ENCODE results near the gene CD63. TPM values are rescaled to one million over a fixed set of nuclear protein-coding genes. Genes with fewer than 3 reads are reported as not detected.

The CD63 gene
- total and polyA plus RNA-seq, 9 of the 15 experiments (the other 6 are each of a cell fraction or from before 2014, with no cell fraction given): 313 to 735 (median 433) TPM

GRCh38 chr12:55724226-55724939 lies 4.4 kb downstream of the CD63 start (continued):
- TF ChIP-seq, protein P1, sequence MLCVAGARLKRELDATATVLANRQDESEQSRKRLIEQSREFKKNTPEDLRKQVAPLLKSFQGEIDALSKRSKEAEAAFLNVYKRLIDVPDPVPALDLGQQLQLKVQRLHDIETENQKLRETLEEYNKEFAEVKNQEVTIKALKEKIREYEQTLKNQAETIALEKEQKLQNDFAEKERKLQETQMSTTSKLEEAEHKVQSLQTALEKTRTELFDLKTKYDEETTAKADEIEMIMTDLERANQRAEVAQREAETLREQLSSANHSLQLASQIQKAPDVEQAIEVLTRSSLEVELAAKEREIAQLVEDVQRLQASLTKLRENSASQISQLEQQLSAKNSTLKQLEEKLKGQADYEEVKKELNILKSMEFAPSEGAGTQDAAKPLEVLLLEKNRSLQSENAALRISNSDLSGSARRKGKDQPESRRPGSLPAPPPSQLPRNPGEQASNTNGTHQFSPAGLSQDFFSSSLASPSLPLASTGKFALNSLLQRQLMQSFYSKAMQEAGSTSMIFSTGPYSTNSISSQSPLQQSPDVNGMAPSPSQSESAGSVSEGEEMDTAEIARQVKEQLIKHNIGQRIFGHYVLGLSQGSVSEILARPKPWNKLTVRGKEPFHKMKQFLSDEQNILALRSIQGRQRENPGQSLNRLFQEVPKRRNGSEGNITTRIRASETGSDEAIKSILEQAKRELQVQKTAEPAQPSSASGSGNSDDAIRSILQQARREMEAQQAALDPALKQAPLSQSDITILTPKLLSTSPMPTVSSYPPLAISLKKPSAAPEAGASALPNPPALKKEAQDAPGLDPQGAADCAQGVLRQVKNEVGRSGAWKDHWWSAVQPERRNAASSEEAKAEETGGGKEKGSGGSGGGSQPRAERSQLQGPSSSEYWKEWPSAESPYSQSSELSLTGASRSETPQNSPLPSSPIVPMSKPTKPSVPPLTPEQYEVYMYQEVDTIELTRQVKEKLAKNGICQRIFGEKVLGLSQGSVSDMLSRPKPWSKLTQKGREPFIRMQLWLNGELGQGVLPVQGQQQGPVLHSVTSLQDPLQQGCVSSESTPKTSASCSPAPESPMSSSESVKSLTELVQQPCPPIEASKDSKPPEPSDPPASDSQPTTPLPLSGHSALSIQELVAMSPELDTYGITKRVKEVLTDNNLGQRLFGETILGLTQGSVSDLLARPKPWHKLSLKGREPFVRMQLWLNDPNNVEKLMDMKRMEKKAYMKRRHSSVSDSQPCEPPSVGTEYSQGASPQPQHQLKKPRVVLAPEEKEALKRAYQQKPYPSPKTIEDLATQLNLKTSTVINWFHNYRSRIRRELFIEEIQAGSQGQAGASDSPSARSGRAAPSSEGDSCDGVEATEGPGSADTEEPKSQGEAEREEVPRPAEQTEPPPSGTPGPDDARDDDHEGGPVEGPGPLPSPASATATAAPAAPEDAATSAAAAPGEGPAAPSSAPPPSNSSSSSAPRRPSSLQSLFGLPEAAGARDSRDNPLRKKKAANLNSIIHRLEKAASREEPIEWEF (CRISPR knock-in tag; IDR thresholded peaks at IDR 0.05): no peak
- no peak for TF ChIP-seq POLR2H (tag; IDR thresholded peaks at IDR 0.05; ENCODE audit: low read depth)
- no peak for TF ChIP-seq HDAC8 (tag; IDR thresholded peaks at IDR 0.05)
- no peak for TF ChIP-seq CBFA2T3 (IDR thresholded peaks at IDR 0.05)
- TF ChIP-seq ZNF830 (CRISPR knock-in tag; IDR thresholded peaks at IDR 0.05): no peak
- no peak; the same call in 1 of the 2 replicates for TF ChIP-seq ZBTB9 (CRISPR knock-in tag; IDR thresholded peaks at IDR 0.05)
- TF ChIP-seq ZBED1 (IDR thresholded peaks at IDR 0.05): 0 out of 2 replicates have a peak, but pooled peaks have one; percentile 27
- TF ChIP-seq, protein P2, sequence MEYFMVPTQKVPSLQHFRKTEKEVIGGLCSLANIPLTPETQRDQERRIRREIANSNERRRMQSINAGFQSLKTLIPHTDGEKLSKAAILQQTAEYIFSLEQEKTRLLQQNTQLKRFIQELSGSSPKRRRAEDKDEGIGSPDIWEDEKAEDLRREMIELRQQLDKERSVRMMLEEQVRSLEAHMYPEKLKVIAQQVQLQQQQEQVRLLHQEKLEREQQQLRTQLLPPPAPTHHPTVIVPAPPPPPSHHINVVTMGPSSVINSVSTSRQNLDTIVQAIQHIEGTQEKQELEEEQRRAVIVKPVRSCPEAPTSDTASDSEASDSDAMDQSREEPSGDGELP (CRISPR knock-in tag; IDR thresholded peaks at IDR 0.05; ENCODE audit: borderline replicate concordance): peak; percentile 83
- no peak for TF ChIP-seq MCM3 (IDR thresholded peaks at IDR 0.05)
- TF ChIP-seq, protein P3, sequence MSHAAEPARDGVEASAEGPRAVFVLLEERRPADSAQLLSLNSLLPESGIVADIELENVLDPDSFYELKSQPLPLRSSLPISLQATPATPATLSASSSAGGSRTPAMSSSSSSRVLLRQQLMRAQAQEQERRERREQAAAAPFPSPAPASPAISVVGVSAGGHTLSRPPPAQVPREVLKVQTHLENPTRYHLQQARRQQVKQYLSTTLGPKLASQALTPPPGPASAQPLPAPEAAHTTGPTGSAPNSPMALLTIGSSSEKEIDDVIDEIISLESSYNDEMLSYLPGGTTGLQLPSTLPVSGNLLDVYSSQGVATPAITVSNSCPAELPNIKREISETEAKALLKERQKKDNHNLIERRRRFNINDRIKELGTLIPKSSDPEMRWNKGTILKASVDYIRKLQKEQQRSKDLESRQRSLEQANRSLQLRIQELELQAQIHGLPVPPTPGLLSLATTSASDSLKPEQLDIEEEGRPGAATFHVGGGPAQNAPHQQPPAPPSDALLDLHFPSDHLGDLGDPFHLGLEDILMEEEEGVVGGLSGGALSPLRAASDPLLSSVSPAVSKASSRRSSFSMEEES (CRISPR knock-in tag; IDR thresholded peaks at IDR 0.05): no peak
- TF ChIP-seq, protein P4, sequence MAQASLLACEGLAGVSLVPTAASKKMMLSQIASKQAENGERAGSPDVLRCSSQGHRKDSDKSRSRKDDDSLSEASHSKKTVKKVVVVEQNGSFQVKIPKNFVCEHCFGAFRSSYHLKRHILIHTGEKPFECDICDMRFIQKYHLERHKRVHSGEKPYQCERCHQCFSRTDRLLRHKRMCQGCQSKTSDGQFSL (CRISPR knock-in tag; IDR thresholded peaks at IDR 0.05): no peak
- TF ChIP-seq, protein P4 (tag; IDR thresholded peaks at IDR 0.05): no peak
- no peak for TF ChIP-seq SRSF3 (IDR thresholded peaks at IDR 0.05; ENCODE audit: insufficient read depth, low read length)
- TF ChIP-seq PKNOX1 (IDR thresholded peaks at IDR 0.05): peak; percentile 41
- no peak for TF ChIP-seq HMBOX1 (IDR thresholded peaks at IDR 0.05)

Data from K562 (cell line).